NCI-H2171 treated with DMSO at 0.1 percent for 48 hours (cell line): ENCODE measurements around the gene PARK7.

Experiments used
- DNase-seq: peaks from one replicate; lab custom pipeline; 2025; lab: John Stamatoyannopoulos, UW

Gene PARK7

GRCh38 chr1:7984811-7985210 lies 23.3 kb downstream of the PARK7 start:
- DNase-seq = peak; percentile 28

GRCh38 chr1:7985851-7986612 lies 24.5 kb downstream of the PARK7 start:
- no peak for DNase-seq

DNA sequence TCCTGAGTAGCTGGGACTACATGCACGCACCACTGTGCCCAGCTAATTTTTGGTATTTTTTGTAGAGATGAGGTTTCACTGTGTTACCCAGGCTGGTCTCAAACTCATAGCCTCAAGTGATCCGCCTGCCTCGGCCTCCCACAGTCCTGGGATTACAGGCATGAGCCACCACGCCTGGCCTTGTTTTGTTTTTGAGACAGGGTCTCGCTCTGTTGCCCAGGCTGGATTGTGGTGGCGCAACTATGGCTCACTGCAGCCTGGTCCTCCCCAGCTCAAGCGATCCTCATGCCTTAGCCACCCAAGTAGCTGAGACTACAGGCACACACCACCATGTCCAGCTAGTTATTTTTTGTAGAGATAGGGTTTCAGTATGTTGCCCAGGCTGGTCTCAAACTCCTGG lies 26.0 kb downstream of the PARK7 start:
- DNase-seq = no peak

DNA sequence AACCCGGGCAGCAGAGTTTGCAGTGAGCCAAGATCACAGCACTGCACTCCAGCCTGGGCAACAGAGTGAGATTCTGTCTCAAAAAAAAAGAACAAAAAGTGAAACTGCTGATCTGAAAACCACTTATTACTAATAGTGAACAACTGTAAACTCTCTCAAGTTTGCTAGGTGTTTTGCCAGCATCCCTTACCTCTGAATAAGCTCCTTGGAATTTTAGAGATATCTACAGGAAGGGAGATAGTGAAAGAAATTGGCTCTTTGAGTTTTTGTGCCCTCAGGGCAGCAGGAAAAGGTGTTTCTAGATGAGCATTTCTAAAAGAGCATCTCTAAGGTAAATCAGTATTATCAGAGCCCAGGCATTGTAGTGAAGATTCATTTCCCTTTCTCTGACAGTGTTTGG lies 27.1 kb downstream of the PARK7 start:
- no peak for DNase-seq

- DNase-seq = no peak
Measured at GRCh38 chr1:7989762-7990428, 28.4 kb downstream of the PARK7 start.

DNA sequence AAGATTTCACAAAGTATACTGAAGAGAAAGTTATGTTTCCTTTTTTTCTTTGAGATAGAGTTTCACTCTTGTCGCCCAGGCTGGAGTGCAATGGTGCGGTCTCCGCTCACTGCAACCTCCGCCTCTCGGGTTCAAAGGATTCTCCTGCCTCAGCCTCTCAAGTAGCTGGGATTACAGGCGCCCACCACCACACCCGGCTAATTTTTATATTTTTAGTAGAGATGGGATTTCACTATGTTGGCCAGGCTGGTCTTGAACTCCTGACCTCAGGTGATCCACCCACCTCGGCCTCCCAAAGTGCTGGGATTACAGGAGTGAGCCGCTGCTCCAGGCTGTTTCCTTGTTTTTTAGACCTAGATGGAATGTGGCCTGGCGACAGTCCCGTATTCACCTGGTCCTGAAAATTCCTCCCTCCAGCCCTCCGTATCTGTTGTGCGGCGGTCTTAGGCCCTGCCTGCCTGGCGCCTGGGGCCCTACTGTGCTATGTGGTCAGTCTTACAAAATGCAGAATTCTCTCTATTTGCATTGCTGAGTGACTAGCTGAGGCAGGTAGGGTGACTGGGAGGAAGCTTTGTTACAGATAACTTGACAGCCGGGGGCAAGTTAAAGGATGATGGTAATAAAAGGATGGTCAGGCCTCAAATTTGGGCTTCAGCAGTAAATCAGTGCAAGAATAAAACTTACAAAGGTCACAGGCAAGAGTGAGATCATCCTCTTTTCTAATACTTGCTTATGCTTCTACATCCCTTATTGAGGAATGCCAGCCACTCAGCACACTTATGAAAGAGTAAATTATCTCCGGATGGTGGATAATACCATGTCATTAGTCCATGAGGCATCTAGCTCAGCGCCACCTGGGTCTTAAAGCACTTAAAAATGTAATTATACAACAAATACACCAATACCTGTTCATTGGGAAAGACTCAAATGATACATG lies 30.3 kb downstream of the PARK7 start:
- DNase-seq = no peak

GRCh38 chr1:7992885-7993284 lies 31.4 kb downstream of the PARK7 start:
- no peak for DNase-seq

DNA sequence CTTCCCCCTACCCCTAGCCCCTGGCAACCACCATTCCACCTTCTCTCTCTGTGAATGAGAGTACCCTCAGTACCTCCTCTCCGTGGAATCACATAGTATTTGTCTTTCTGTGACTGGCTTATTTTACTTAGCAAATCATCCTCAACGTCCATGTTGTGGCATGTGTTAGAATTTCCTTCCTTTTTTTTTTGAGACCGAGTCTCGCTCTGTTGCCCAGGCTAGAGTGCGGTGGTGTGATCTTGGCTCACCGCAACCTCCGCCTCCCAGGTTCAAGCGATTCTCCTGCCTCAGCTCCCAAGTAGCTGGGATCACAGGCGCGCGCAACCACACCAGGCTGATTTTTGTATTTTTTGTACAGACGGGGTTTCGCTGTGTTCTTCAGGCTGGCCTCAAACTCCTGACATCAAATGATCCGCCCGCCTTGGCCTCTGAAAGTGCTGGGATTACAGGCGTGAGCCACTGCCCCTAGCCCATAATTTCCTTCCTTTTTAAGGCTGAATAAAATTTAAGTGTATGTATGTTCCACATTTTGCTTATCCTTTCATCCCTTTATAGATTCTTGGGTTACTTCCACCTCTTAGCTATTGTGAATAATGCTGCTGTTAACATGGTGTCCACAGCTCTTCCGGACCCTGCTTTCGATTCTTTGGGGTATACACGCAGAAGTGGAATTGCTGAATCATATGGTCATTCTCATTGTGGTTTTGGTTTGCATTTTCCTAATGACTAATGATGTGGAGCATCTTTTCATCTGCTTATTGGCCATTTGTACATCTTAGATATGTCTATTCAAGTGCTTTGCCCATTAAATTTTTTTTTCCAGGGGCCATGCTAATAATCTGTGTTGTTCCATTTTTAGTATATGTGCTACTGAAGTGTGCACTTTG lies 32.3 kb downstream of the PARK7 start:
- DNase-seq = no peak

DNA sequence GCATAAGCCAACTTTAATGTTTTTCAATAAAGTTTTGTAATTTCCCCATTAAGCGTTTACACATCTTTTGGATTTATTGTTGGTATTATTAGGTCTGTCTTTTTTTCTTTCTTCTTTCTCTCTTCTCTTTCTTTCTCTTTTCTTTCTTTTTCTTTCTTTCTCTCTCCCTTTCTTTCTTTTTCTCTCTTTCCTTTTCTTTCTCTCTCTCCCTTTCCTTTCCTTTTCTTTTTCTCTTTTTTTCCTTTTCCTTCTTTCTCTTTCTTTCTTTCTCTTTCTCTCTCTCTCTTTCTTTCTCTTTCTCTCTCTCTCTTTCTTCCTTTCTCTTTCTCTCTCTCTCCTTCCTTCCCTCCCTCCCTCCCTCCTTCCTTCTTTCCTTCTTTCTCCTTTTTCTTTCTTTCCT lies 33.3 kb downstream of the PARK7 start:
- no peak for DNase-seq

DNA sequence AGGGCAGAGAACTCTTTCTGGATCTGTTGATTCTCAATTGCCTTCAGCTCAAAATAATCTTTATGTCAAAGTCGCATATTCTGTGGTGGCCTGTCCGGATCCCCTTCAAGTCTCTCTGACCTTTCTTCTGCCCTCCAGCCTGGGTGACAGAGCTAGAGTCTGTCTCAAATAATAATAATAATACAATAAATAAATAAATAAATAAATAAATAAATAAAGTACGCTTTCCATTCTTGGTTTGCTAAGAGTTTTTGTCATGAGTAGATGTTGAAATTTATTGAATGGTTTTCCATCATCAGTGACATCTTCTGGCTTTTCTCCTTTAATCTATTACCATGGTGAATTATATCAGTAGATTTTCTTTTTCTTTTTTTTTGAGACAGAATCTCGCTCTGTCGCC lies 33.9 kb downstream of the PARK7 start:
- no peak for DNase-seq

- DNase-seq = no peak
Measured at GRCh38 chr1:8002329-8002910, 40.9 kb downstream of the PARK7 start.

DNA sequence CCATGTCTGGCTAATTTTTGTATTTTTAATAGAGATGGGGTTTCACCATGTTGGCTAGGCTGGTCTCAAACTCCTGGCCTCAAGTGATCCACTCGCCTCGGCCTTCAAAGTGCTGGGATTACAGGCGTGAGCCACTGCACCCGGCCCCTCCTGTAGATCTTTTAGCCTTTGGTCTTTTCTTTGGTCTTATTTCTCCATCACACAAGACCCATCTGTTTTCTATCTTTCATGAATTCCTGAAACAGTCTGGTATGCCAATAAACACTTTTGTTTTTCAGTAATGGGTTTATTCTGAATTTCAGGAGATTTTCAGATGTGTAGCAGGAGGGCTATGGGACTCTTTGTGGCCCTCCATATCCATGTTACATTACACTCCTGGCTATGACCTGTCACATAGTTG lies 41.4 kb downstream of the PARK7 start:
- DNase-seq = no peak

DNA sequence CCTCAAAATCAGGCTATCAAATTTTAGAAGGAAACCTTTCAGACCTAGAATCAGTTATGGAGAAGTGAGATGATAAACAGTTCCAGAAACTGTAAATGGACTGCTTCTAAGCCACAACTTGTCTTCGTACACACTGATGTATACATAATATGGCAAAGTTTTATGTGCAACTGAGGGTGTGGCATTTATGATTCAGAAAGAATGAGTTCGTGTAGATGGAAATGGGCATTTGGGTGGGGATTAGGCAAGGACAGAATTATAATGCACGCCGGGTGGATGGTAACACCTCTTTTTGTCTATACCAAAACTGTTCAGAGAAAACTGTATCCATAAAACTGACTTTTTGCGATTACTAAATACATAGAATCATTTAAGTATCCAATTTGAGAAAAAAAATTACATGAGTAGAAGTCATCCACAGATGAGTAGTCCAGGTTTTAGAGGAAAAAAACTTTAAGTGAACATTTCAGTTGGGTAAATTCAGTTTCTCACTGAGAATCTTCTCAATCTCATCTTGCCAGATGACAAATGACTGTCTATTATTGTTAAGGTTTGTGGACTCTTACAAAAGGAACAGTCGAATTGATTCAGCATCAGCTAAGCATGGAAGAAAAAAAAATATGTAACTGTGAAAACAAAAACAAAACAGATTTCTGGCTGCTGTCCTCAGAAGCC lies 42.1 kb downstream of the PARK7 start:
- DNase-seq = no peak

- DNase-seq = peak; percentile 88
Measured at GRCh38 chr1:8004113-8004802, 42.7 kb downstream of the PARK7 start.

- DNase-seq = peak; percentile 99
Measured at GRCh38 chr1:8004803-8005573, 43.5 kb downstream of the PARK7 start.

- DNase-seq = peak; percentile 99
Measured at GRCh38 chr1:8006037-8006963, 44.8 kb downstream of the PARK7 start.

GRCh38 chr1:8009043-8010002 lies 47.8 kb downstream of the PARK7 start:
- DNase-seq = no peak
